SU-DHL-6 (cell line): ENCODE data around the gene CDH23.

Source experiments
- H2AFZ ChIP-seq: fragments of 200-600 bp; sonication (generic); 2 replicates; pipeline ENCODE4 v1.6.1; 2014; ENCODE audit warnings: low read depth, mild to moderate bottlenecking, moderate library complexity, mixed read lengths, antibody characterized with exemption, low read length; ENCODE audit not compliant: severe bottlenecking
- H3F3A ChIP-seq: fragments of 200-600 bp; shearing (Covaris generic); 2 replicates; pipeline ENCODE4 v1.6.0; 2016; ENCODE audit warnings: antibody characterized with exemption, mild to moderate bottlenecking; ENCODE audit not compliant: insufficient read depth
- H3K27ac ChIP-seq: fragments of 200-600 bp; sonication (generic); 2 replicates; pipeline ENCODE4 v1.5.1; 2016; ENCODE audit warnings: low read depth, mild to moderate bottlenecking, low read length, moderate library complexity, mixed read lengths
- H3K27me3 ChIP-seq: fragments of 200-600 bp; sonication (generic), shearing (Covaris generic); 2 replicates; pipeline ENCODE4 v1.6.0; 2014; ENCODE audit warnings: mild to moderate bottlenecking, low read length
- H3K36me3 ChIP-seq: fragments of 200-600 bp; sonication (generic); 2 replicates; pipeline ENCODE4 v1.6.1; 2014; ENCODE audit warnings: mild to moderate bottlenecking, low read length, mixed read lengths
- H3K4me2 ChIP-seq: fragments of 300-600, 200-600 bp; shearing (Covaris generic), sonication (generic); 2 replicates; pipeline ENCODE4 v1.6.0; 2014; ENCODE audit warnings: low read length, low read depth, mild to moderate bottlenecking; ENCODE audit not compliant: poor library complexity, severe bottlenecking
- H3K4me3 ChIP-seq: fragments of 200-600 bp; sonication (generic); 2 replicates; pipeline ENCODE4 v1.5.1; 2014; ENCODE audit warnings: antibody characterized with exemption, low read length, mild to moderate bottlenecking, mixed read lengths; ENCODE audit not compliant: insufficient read depth, poor library complexity, severe bottlenecking
- H3K79me2 ChIP-seq: fragments of 200-600 bp; sonication (generic); 2 replicates; pipeline ENCODE4 v1.6.1; 2014; ENCODE audit warnings: mild to moderate bottlenecking, low read length, moderate library complexity; ENCODE audit not compliant: insufficient read depth
- H3K9ac ChIP-seq: fragments of 200-600 bp; sonication (generic); 2 replicates; pipeline ENCODE4 v1.7.0; 2014; ENCODE audit warnings: mild to moderate bottlenecking, low read length
- H3K9me2 ChIP-seq: fragments of 200-600 bp; sonication (generic); replicated peaks from 2 replicates; pipeline ENCODE4 v1.6.1; 2014; ENCODE audit warnings: low read length; ENCODE audit not compliant: insufficient read depth
- H3K9me3 ChIP-seq: fragments of 200-600 bp; sonication (generic); 2 replicates; pipeline ENCODE4 v1.6.1; 2014; ENCODE audit warnings: low read length, mixed read lengths; ENCODE audit not compliant: insufficient read depth
- H4K20me1 ChIP-seq: fragments of 200-600 bp; sonication (generic); 2 replicates; pipeline ENCODE4 v1.6.1; 2014; ENCODE audit warnings: low read depth, mild to moderate bottlenecking, antibody characterized with exemption, low read length, moderate library complexity, mixed read lengths
- CTCF ChIP-seq: fragments of 200-600 bp; sonication (generic); IDR thresholded peaks from one replicate; pipeline ENCODE4 v1.5.1; 2017; ENCODE audit warnings: antibody characterized with exemption, mild to moderate bottlenecking, low read length, moderate library complexity; ENCODE audit not compliant: insufficient read depth, poor library complexity, severe bottlenecking
- EZH2phosphoT487 ChIP-seq: fragments of 200-600 bp; sonication (generic), shearing (Covaris generic); conservative IDR thresholded peaks from 2 replicates; pipeline ENCODE4 v1.6.1; 2018; ENCODE audit warnings: mild to moderate bottlenecking, antibody characterized with exemption, low read length, moderate library complexity, mixed read lengths

CDH23 gene

GRCh38 chr10:71693377-71693776 lies 296.7 kb downstream of the CDH23 start:
- H3K9me2 ChIP-seq = no peaks in the 10 kb centered on the region
- TF ChIP-seq CTCF (no peak), EZH2phosphoT487 (no peak)
- no peak overlapping the region for H3K9ac ChIP-seq
- no peak overlapping the region for H3K4me2 ChIP-seq
- H4K20me1 ChIP-seq = no peaks in the 10 kb centered on the region
- H3K9me3 ChIP-seq = no peaks in the 10 kb centered on the region
- H3K36me3 ChIP-seq = no peaks in the 10 kb centered on the region
- H3K27ac ChIP-seq = no peak overlapping the region
- H3F3A ChIP-seq = no peaks in the 10 kb centered on the region
- H2AFZ ChIP-seq = no peak overlapping the region
- no peaks in the 10 kb centered on the region for H3K79me2 ChIP-seq
- no peaks in the 10 kb centered on the region for H3K27me3 ChIP-seq
- H3K4me3 ChIP-seq = no peak overlapping the region

GRCh38 chr10:71694039-71694501 lies 297.4 kb downstream of the CDH23 start:
- Histone ChIP-seq H4K20me1 (no peaks in the 10 kb centered on the region), H3F3A (no peaks in the 10 kb centered on the region), H3K9ac (no peak overlapping the region), H3K79me2 (no peaks in the 10 kb centered on the region), H3K27ac (no peak overlapping the region), H3K27me3 (no peaks in the 10 kb centered on the region), H3K36me3 (no peaks in the 10 kb centered on the region), H3K9me3 (no peaks in the 10 kb centered on the region), H3K4me2 (no peak overlapping the region), H3K9me2 (no peaks in the 10 kb centered on the region), H3K4me3 (no peak overlapping the region), H2AFZ (no peak overlapping the region)
- TF ChIP-seq EZH2phosphoT487 = no peak

- no peak overlapping the region for H3K27ac ChIP-seq
- no peak overlapping the region for H3K4me3 ChIP-seq
- no peak overlapping the region for H3K9ac ChIP-seq
- no peak overlapping the region for H3K4me2 ChIP-seq
- no peaks in the 10 kb centered on the region for H3K9me3 ChIP-seq
- no peaks in the 10 kb centered on the region for H3K27me3 ChIP-seq
- no peak for TF ChIP-seq CTCF
- TF ChIP-seq EZH2phosphoT487 = no peak
- no peaks in the 10 kb centered on the region for H4K20me1 ChIP-seq
- no peaks in the 10 kb centered on the region for H3F3A ChIP-seq
- no peaks in the 10 kb centered on the region for H3K36me3 ChIP-seq
- no peaks in the 10 kb centered on the region for H3K79me2 ChIP-seq
- H2AFZ ChIP-seq = no peak overlapping the region
- H3K9me2 ChIP-seq = no peaks in the 10 kb centered on the region
Measured at GRCh38 chr10:71694567-71694968, 297.8 kb downstream of the CDH23 start.

GRCh38 chr10:71695502-71696476 lies 299.1 kb downstream of the CDH23 start:
- no peaks in the 10 kb centered on the region for H3K27me3 ChIP-seq
- H3K9me2 ChIP-seq = no peaks in the 10 kb centered on the region
- no peak overlapping the region for H3K9ac ChIP-seq
- no peaks in the 10 kb centered on the region for H3K9me3 ChIP-seq
- H4K20me1 ChIP-seq = no peaks in the 10 kb centered on the region
- H2AFZ ChIP-seq = no peak overlapping the region
- no peaks in the 10 kb centered on the region for H3F3A ChIP-seq
- H3K4me2 ChIP-seq = no peak overlapping the region
- no peaks in the 10 kb centered on the region for H3K36me3 ChIP-seq
- TF ChIP-seq CTCF (no peak), EZH2phosphoT487 (no peak)
- H3K27ac ChIP-seq = no peak overlapping the region
- H3K79me2 ChIP-seq = no peaks in the 10 kb centered on the region
- H3K4me3 ChIP-seq = no peak overlapping the region
